Liver (tissue), 9 donors: Measurements from ENCODE around the gene ADAMTS5. TPM values are rescaled to one million over a fixed set of nuclear protein-coding genes. Genes with fewer than 3 reads are reported as not detected.

Experiments
- DNase-seq: peaks from one replicate; pipeline ENCODE4 v3.0.0-alpha.2; 2017; ENCODE audit warnings: low spot score
- H3K27ac ChIP-seq, 2 donors: one replicate each; pipeline ENCODE4 v1.7.0; 2013; ENCODE audit warnings: inconsistent platforms in 2 of 2, low read length in 2 of 2, control low read depth in 1 of 2, low read depth in 1 of 2, mild to moderate bottlenecking in 1 of 2
- H3K27me3 ChIP-seq, 4 donors: one replicate each; pipeline versions ENCODE4 v1.6.1 to v1.7.0; 2013; ENCODE audit warnings: low read length in 3 of 4, inconsistent platforms in 1 of 4, mild to moderate bottlenecking in 1 of 4, moderate library complexity in 1 of 4; ENCODE audit not compliant: control insufficient read depth in 4 of 4, insufficient read depth in 4 of 4
- H3K36me3 ChIP-seq, 4 donors: one replicate each; pipeline versions ENCODE4 v1.6.1 to v1.7.0; 2013; ENCODE audit warnings: low read length in 3 of 4, mild to moderate bottlenecking in 3 of 4, low read depth in 1 of 4, moderate library complexity in 1 of 4; ENCODE audit not compliant: control insufficient read depth in 4 of 4, insufficient read depth in 3 of 4
- H3K4me1 ChIP-seq, 4 donors: one replicate each; pipeline versions ENCODE4 v1.6.1 to v1.7.0; 2013; ENCODE audit warnings: low read length in 3 of 4, mild to moderate bottlenecking in 3 of 4, moderate library complexity in 1 of 4; ENCODE audit not compliant: control insufficient read depth in 4 of 4, insufficient read depth in 4 of 4
- H3K4me3 ChIP-seq, 3 donors: one replicate each; pipeline versions ENCODE4 v1.6.1 to v1.7.0; 2013; ENCODE audit warnings: low read length in 3 of 3, control low read depth in 1 of 3, low read depth in 1 of 3, mild to moderate bottlenecking in 1 of 3
- H3K9ac ChIP-seq, 2 donors: one replicate each; pipeline ENCODE4 v1.7.0; 2013; ENCODE audit warnings: low read length in 2 of 2, mild to moderate bottlenecking in 2 of 2, moderate library complexity in 2 of 2, control low read depth in 1 of 2, low read depth in 1 of 2
- H3K9me3 ChIP-seq, 4 donors: one replicate each; pipeline versions ENCODE4 v1.6.1 to v1.7.0; 2013; ENCODE audit warnings: low read length in 3 of 4; ENCODE audit not compliant: control insufficient read depth in 4 of 4
- EGR1 ChIP-seq, 2 donors: IDR thresholded peaks; 2 replicates each; pipeline ENCODE4 v1.6.1; 2016 to 2018; ENCODE audit warnings: antibody characterized with exemption in 2 of 2, low read depth in 2 of 2
- FOXA1 ChIP-seq: IDR thresholded peaks from 2 replicates; pipeline ENCODE4 v1.6.1; 2016; ENCODE audit warnings: antibody characterized with exemption
- FOXA2 ChIP-seq: IDR thresholded peaks from 2 replicates; pipeline ENCODE4 v1.6.1; 2016; ENCODE audit warnings: antibody characterized with exemption
- GABPA ChIP-seq, 2 donors: IDR thresholded peaks in 1 of 2; conservative IDR thresholded peaks in 1 of 2; 2 replicates each; pipeline ENCODE4 v1.6.1; 2016; ENCODE audit warnings: antibody characterized with exemption in 2 of 2, mild to moderate bottlenecking in 1 of 2, moderate library complexity in 1 of 2
- HNF4A ChIP-seq, 2 donors: conservative IDR thresholded peaks; 2 replicates each; pipeline ENCODE4 v1.6.1; 2016; ENCODE audit warnings: antibody characterized with exemption in 2 of 2, mild to moderate bottlenecking in 2 of 2
- HNF4G ChIP-seq: IDR thresholded peaks from 2 replicates; pipeline ENCODE4 v1.6.1; 2016; ENCODE audit warnings: antibody characterized with exemption
- JUND ChIP-seq, 2 donors: IDR thresholded peaks; 2 replicates each; pipeline ENCODE4 v1.6.1; 2016; ENCODE audit warnings: antibody characterized with exemption in 2 of 2
- NR2F2 ChIP-seq: IDR thresholded peaks from 2 replicates; pipeline ENCODE4 v1.6.1; 2016; ENCODE audit warnings: antibody characterized with exemption
- RAD21 ChIP-seq, 2 donors: IDR thresholded peaks; 2 replicates each; pipeline ENCODE4 v1.6.1; 2016; ENCODE audit warnings: antibody characterized with exemption in 2 of 2, mild to moderate bottlenecking in 2 of 2
- RXRA ChIP-seq, 2 donors: IDR thresholded peaks; 2 replicates each; pipeline ENCODE4 v1.6.1; 2017 to 2018; ENCODE audit warnings: antibody characterized with exemption in 2 of 2, mild to moderate bottlenecking in 1 of 2
- SP1 ChIP-seq: IDR thresholded peaks from 2 replicates; pipeline ENCODE4 v1.6.1; 2018; ENCODE audit warnings: antibody characterized with exemption, mild to moderate bottlenecking
- ZBTB33 ChIP-seq: IDR thresholded peaks from 2 replicates; pipeline ENCODE4 v1.6.1; 2016; ENCODE audit warnings: antibody characterized with exemption
- WGBS: extraction: QIAGEN DNeasy Blood & Tissue Kit; methylation state at CpG from one replicate; pipeline ENCODE4 v1.1.7; 2013; 5-methylcytosine and 5-hydroxymethylcytosine counted together
- polyA plus RNA-seq, 2 donors: library from polyadenylated mRNA; stranded (reverse) in 1 of 2; unstranded in 1 of 2; fragments of 200-250 nt in 1 of 2; fragments of >200 nt in 1 of 2; fragmentation: Nextera tagmentation in 1 of 2; extraction: Ambion mirVana in 1 of 2; gene quantifications; one replicate each; pipeline versions ENCODE4 v1.2.1 to v1.2.3, GENCODE V29; 2013 to 2015
- total RNA-seq, 2 donors: library from RNA; depleted of rRNA; stranded (reverse); fragments of >200 nt; gene quantifications; one replicate each; pipeline ENCODE4 v1.2.3, GENCODE V29; 2014
- TF ChIP-seq, protein P1 (sequence below): IDR thresholded peaks from 2 replicates; pipeline ENCODE4 v1.6.1; 2016; ENCODE audit warnings: antibody characterized with exemption
- TF ChIP-seq, protein P2 (sequence below): fragments of 150-350 bp; IDR thresholded peaks from 2 replicates; pipeline ENCODE4 v1.5.1; 2017; ENCODE audit warnings: improper control_type of control experiment, low read depth, low read length; ENCODE audit not compliant: missing input control
- TF ChIP-seq, protein P3 (sequence below): IDR thresholded peaks from 2 replicates; pipeline ENCODE4 v1.6.1; 2016; ENCODE audit warnings: antibody characterized with exemption
- donor health status: healthy.
- donor health status: healthy.
- donor health status: healthy.
- donor health status: healthy.
- donor health status: healthy.

The ADAMTS5 gene
- total RNA-seq (1 to 10 TPM in 1 of 2 donors, under 1 TPM in 1; 0.92 to 2.5 TPM), polyA plus RNA-seq (under 1 TPM; 0.43 to 0.47 TPM)

DNA sequence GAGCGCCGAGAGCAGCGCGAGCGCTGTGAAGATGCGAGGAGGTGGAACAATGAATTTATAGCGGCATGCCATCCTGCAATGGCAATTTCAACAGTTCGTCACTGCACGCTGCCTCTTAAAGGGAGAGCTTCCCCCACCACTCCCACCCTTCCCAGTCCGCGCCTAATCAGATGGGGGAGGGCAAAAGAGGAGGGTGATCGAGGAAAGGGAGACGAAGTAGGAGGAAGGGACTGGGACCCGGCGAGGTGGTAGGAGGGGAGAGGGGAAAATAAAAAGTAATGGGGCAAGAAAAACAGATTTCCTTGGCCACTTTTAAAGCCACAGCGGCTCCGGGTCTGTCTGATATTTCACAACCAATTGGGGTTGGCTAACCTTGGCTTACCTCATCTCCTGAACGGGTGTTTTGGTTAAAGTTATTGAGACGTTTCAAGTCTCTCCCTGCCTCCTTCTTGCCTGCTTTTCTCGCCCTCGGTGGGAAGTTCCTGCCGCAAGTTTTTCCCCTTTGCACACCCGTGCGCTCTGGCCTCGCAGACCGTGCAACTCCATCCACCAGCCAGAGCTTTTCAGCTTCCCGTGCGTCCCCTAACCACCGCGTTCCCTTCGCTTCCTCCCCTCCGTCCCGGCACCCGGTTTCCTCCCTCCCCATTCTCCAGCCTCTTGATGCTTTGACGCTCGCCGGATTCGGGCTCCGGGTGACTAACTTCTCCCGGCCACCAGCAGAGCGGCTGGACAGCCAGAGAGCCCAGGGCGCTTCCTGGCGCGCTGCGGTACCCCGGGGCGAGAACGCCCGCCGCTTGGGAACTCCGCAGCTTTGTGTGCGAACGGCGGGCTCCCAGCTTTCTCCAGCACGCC, at the start of gene ADAMTS5:
ADAMTS5 (minus strand) TSS at position 27 of the 852 bp plus-strand sequence. CDS start 697 bp downstream, outside the sequence.
- H3K9ac ChIP-seq: no peak within 1 kb of the TSS
- H3K4me3 ChIP-seq: peak within 1 kb of the TSS; percentile 40 to 56 (median 45)
- WGBS: 3% methylated on average over 55 of the region's 55 CpGs
- H3K27me3 ChIP-seq: peaks cover 0 to 5% (median 3%) of the 10 kb centered on the region in 4 donors
- no peak for TF ChIP-seq HNF4A (conservative IDR thresholded peaks at IDR 0.05)
- TF ChIP-seq JUND (IDR thresholded peaks at IDR 0.05): no peak
- TF ChIP-seq, protein P1, sequence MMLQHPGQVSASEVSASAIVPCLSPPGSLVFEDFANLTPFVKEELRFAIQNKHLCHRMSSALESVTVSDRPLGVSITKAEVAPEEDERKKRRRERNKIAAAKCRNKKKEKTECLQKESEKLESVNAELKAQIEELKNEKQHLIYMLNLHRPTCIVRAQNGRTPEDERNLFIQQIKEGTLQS: no peak
- TF ChIP-seq ZBTB33: no peak
- no peak for TF ChIP-seq RXRA (IDR thresholded peaks at IDR 0.05)
- TF ChIP-seq FOXA1: no peak
- no peak for TF ChIP-seq SP1
- TF ChIP-seq EGR1 (IDR thresholded peaks at IDR 0.05; ENCODE audit: low read depth in 2 of 2): no peak
- no peaks in the 10 kb centered on the region for H3K9me3 ChIP-seq
- H3K27ac ChIP-seq: peak within 1 kb of the TSS; percentile 59 to 66
- H3K36me3 ChIP-seq: no peaks in the 10 kb centered on the region
- peaks cover 2 to 27% (median 19%) of the 10 kb centered on the region in 4 donors for H3K4me1 ChIP-seq
- DNase-seq: no peak

DNA sequence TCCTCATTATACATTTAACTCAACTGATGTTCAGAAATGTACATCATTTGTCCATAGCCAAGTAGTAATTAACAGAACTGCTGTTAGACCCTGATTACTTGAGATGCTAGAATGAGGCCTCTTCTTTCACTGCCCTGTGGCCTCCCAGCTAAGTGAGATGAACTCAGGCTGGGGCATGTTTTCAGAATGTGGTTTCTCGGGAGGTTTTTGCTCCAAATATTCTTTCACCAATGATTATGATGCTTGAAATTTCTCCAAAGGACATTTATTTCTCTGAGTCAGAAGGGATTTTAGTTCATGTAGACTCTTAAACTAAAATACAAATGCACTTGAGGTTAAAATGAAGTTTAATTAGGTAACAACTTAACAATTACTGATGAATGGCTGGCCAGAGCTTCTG, 34.6 kb upstream of the ADAMTS5 start:
- no peak overlapping the region for H3K9ac ChIP-seq
- no peaks in the 10 kb centered on the region for H3K36me3 ChIP-seq
- TF ChIP-seq FOXA1: no peak
- TF ChIP-seq ZBTB33: no peak
- no peak for TF ChIP-seq NR2F2
- no peak for TF ChIP-seq RAD21 (IDR thresholded peaks at IDR 0.05)
- TF ChIP-seq GABPA (IDR thresholded peaks at IDR 0.05 in 1 of 2, conservative IDR thresholded peaks at IDR 0.05 in 1 of 2): no peak
- TF ChIP-seq, protein P2, sequence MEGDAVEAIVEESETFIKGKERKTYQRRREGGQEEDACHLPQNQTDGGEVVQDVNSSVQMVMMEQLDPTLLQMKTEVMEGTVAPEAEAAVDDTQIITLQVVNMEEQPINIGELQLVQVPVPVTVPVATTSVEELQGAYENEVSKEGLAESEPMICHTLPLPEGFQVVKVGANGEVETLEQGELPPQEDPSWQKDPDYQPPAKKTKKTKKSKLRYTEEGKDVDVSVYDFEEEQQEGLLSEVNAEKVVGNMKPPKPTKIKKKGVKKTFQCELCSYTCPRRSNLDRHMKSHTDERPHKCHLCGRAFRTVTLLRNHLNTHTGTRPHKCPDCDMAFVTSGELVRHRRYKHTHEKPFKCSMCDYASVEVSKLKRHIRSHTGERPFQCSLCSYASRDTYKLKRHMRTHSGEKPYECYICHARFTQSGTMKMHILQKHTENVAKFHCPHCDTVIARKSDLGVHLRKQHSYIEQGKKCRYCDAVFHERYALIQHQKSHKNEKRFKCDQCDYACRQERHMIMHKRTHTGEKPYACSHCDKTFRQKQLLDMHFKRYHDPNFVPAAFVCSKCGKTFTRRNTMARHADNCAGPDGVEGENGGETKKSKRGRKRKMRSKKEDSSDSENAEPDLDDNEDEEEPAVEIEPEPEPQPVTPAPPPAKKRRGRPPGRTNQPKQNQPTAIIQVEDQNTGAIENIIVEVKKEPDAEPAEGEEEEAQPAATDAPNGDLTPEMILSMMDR: no peak
- TF ChIP-seq JUND (IDR thresholded peaks at IDR 0.05): no peak
- TF ChIP-seq, protein P3, sequence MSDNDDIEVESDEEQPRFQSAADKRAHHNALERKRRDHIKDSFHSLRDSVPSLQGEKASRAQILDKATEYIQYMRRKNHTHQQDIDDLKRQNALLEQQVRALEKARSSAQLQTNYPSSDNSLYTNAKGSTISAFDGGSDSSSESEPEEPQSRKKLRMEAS: no peak
- no peak for TF ChIP-seq RXRA (IDR thresholded peaks at IDR 0.05)
- no peak for TF ChIP-seq HNF4G
- no peak for TF ChIP-seq FOXA2
- H3K9me3 ChIP-seq: no peaks in the 10 kb centered on the region
- 74% methylated on average over 1 of the region's 1 CpG for WGBS
- no peak for DNase-seq
- no peak overlapping the region for H3K27ac ChIP-seq
- no peaks in the 10 kb centered on the region for H3K4me1 ChIP-seq
- no peaks in the 10 kb centered on the region for H3K27me3 ChIP-seq
- H3K4me3 ChIP-seq: no peak overlapping the region
